ENCODE data around the gene PSME3IP1.

Gene PSME3IP1

DNA sequence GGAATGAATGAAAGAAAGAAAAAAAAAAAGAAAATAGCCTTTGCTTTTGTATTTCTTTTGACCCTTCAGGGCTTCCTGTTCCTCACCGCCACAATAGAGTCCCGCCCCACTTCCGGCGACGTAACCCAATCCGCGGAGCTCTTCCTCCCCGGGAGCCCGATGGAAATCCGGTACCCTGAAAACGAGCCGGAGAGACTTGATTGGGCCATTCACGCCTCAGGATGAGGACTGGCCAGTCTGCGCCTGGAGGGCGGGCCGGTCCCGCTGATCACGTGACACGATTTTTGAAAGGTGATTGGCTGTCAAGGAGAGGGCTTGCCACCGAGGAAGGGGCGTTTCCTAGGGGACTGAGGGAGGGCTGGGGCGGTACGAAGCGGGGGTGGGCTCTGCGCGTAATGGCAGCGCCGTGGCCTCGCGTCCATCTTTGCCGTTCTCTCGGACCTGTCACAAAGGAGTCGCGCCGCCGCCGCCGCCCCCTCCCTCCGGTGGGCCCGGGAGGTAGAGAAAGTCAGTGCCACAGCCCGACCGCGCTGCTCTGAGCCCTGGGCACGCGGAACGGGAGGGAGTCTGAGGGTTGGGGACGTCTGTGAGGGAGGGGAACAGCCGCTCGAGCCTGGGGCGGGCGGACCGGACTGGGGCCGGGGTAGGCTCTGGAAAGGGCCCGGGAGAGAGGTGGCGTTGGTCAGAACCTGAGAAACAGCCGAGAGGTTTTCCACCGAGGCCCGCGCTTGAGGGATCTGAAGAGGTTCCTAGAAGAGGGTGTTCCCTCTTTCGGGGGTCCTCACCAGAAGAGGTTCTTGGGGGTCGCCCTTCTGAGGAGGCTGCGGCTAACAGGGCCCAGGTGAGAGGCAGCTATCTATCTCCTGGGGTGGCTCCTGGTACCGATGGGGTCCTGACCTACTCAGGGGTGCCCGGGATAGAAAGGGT is at the start of gene PSME3IP1, which contains the start of gene RSPRY1:
Gene PSME3IP1 (minus strand): TSS at position 95 of the 927 bp plus-strand sequence. CDS start 12,185 bp downstream, outside the sequence.
Gene RSPRY1 (plus strand): TSS at position 385 of the 927 bp plus-strand sequence. CDS start 18,330 bp downstream, outside the sequence.
- H3K27me3 Mint-ChIP-seq, result no peaks in the 10 kb centered on the region
- ATAC-seq (replicated peaks; ENCODE audit: extremely low read depth, poor library complexity, severe bottlenecking) (peak; percentile 89), DNase-seq (ENCODE audit: low spot score in 2 of 2) (peak; percentile 96 to 100)
- peak within 1 kb of the TSS; percentile 94 for H3K4me3 Mint-ChIP-seq
- peak within 1 kb of the TSS; percentile 98 for H3K27ac Mint-ChIP-seq (ENCODE audit: low read depth)
- peaks cover 13% of the 10 kb centered on the region for H3K36me3 Mint-ChIP-seq (ENCODE audit: insufficient read depth)
- H3K9me3 Mint-ChIP-seq, result no peaks in the 10 kb centered on the region
- H3K4me1 Mint-ChIP-seq, result peaks cover 56% of the 10 kb centered on the region

DNA sequence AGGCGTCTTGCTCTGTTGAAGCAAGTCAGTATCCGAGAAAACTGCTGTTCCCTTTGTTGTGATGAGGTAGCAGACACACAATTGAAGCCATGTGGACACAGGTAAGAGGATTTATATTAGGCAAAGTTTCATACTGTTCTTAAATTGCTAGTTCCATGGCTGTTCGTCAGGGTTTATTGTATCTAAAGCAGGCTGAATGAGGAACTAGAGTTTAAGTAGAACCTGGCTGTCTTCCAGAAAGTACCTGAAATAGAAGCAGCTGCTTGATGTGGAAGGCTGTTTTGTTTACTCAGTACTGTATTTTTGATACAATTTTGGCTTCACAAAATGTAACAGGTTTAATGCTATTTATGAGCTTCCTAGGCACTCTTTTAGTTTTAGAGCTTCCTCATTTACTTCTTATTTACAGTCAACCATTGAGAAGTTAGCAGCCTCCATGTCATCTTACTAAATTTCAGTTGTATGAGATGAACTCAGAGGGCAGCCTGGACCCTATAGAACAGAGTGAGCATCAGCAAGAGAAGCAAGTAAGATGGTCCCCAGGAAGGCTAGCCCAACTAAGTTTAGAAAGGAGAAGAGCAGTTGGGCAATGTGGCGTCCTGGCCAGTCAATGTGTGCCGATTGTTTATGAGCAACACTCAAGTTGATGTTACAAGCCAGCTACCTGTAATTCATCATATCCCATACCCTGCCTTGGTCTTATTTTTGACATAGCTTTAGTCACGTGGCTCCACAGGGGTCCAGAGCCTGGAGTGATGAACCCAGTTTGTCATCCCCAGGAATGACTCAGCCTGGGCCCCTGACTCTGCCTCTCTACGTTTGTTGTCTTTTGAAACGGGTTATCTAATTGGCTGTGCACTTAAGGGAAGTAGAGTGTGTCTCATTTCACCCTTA is 49.5 kb upstream of the PSME3IP1 start:
- H3K4me3 Mint-ChIP-seq, result no peak overlapping the region
- peak overlapping the region; percentile 68 for H3K27ac Mint-ChIP-seq (ENCODE audit: low read depth)
- H3K9me3 Mint-ChIP-seq, result no peaks in the 10 kb centered on the region
- no peaks in the 10 kb centered on the region for H3K27me3 Mint-ChIP-seq
- DNase-seq (ENCODE audit: low spot score in 2 of 2), result no peak
- ATAC-seq (replicated peaks; ENCODE audit: extremely low read depth, poor library complexity, severe bottlenecking), result no peak
- H3K4me1 Mint-ChIP-seq, result peaks cover 7% of the 10 kb centered on the region
- peaks cover 39% of the 10 kb centered on the region for H3K36me3 Mint-ChIP-seq (ENCODE audit: insufficient read depth)

- Mint-ChIP-seq H3K36me3 (ENCODE audit: insufficient read depth) (peaks cover 42% of the 10 kb centered on the region), H3K4me3 (no peak overlapping the region), H3K27me3 (no peaks in the 10 kb centered on the region), H3K27ac (ENCODE audit: low read depth) (no peak overlapping the region), H3K9me3 (no peaks in the 10 kb centered on the region), H3K4me1 (peaks cover 7% of the 10 kb centered on the region)
- ATAC-seq (replicated peaks; ENCODE audit: extremely low read depth, poor library complexity, severe bottlenecking), result no peak
- no peak for DNase-seq (ENCODE audit: low spot score in 2 of 2)
These were observed 48.9 kb upstream of the PSME3IP1 start for GRCh38 chr16:57234707-57235092.

- Mint-ChIP-seq H3K9me3 (no peaks in the 10 kb centered on the region), H3K27ac (ENCODE audit: low read depth) (no peak overlapping the region), H3K27me3 (no peaks in the 10 kb centered on the region), H3K4me3 (no peak overlapping the region), H3K36me3 (ENCODE audit: insufficient read depth) (peaks cover 45% of the 10 kb centered on the region), H3K4me1 (peaks cover 7% of the 10 kb centered on the region)
- no peak for ATAC-seq (replicated peaks; ENCODE audit: extremely low read depth, poor library complexity, severe bottlenecking)
- no peak for DNase-seq (ENCODE audit: low spot score in 2 of 2)
These were observed 48.3 kb upstream of the PSME3IP1 start for GRCh38 chr16:57233944-57234706.

DNA sequence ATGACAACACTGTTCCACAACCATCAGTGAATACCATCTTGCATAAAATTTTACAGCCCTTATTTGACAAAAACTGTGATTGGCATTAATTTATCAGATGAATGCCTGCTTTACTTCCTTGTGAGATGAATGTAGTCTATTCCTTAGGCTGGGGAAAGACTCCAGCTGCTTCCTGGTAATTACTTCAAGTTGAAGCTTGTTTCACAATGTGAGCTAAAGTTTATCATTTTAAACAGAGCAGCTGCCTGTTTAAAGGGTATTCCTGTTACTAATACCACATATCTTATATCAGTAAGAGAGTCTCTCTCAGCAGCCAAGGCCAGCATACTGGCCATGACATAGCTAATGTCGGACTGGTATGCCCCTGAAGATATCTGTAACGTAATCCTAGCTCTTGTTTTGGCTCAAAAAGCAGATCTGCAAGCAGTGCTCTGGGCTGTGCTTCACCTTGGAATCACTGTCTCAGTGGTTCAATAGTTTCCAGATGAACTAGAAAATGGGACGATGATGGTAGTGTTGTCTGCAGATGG is 46.0 kb upstream of the PSME3IP1 start:
- no peak overlapping the region for H3K4me3 Mint-ChIP-seq
- peaks cover 54% of the 10 kb centered on the region for H3K36me3 Mint-ChIP-seq (ENCODE audit: insufficient read depth)
- no peak for DNase-seq (ENCODE audit: low spot score in 2 of 2)
- H3K27ac Mint-ChIP-seq (ENCODE audit: low read depth), result no peak overlapping the region
- no peak for ATAC-seq (replicated peaks; ENCODE audit: extremely low read depth, poor library complexity, severe bottlenecking)
- no peaks in the 10 kb centered on the region for H3K27me3 Mint-ChIP-seq
- peaks cover 7% of the 10 kb centered on the region for H3K4me1 Mint-ChIP-seq
- no peaks in the 10 kb centered on the region for H3K9me3 Mint-ChIP-seq

DNA sequence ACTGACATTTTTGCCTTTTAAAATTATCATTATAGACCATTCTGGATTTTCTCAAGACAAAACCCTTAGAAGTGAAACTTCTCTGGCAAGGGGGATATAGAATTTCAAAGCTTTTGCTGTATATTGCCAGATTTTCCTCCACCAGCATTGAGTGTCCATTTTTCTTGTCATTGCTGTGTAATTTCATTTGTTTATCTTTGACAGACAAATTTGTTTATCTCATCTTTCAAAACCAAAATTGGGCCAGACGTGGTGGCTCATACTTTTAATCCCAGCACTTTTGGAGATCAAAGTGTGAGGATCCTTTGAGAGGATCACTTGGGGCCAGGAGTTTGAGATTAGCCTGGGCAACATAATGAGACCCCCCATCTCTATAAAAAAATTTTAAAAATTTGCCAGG is 43.2 kb upstream of the PSME3IP1 start:
- H3K4me3 Mint-ChIP-seq, result no peak overlapping the region
- H3K9me3 Mint-ChIP-seq, result no peaks in the 10 kb centered on the region
- DNase-seq (ENCODE audit: low spot score in 2 of 2) (no peak), ATAC-seq (replicated peaks; ENCODE audit: extremely low read depth, poor library complexity, severe bottlenecking) (no peak)
- no peak overlapping the region for H3K27ac Mint-ChIP-seq (ENCODE audit: low read depth)
- H3K36me3 Mint-ChIP-seq (ENCODE audit: insufficient read depth), result peaks cover 46% of the 10 kb centered on the region
- no peaks in the 10 kb centered on the region for H3K27me3 Mint-ChIP-seq
- H3K4me1 Mint-ChIP-seq, result peaks cover 4% of the 10 kb centered on the region

DNA sequence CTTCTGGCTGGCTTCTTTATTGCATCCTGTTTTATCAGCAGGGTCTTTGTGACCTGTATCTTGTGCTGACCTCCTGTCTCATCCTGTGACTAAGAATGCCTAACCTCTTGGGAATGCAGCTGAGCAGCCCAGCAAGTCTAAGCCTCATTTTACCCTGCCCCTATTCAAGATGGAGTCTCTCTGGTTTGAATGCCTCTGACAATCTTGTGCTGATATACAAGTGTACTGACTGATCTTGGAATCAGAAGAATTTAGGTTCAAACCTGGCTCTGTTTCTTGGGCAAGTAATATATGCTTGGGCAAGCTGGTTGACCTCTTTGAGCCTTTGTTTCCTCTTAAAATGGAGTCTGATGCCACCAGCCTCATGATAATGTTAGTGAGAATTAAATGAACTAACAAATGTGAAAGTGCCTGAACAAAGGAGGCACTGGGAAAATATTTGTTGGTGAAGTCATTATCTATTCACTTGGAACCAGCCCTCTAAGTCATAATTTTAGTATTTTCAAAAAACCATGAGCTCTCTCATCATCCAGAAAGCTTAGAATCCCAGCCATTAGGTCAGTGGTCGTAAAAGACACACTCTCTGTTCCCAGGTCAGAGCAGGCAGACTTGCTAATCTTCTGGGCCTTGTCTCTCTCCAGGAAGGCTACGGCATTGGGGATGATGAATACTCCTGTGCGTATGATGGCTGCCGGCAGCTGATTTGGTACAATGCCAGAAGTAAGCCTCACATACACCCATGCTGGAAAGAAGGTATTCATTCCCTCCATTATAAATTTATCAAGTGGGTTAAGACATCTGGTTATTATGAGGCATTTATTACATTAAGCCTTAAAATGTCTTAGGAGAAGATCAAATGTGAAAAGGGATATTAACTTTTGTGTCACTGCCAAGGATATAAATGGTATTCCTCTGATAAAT is 41.1 kb upstream of the PSME3IP1 start:
- Mint-ChIP-seq H3K27me3 (no peaks in the 10 kb centered on the region), H3K4me3 (no peak overlapping the region), H3K4me1 (no peaks in the 10 kb centered on the region), H3K9me3 (no peaks in the 10 kb centered on the region), H3K27ac (ENCODE audit: low read depth) (no peak overlapping the region), H3K36me3 (ENCODE audit: insufficient read depth) (peaks cover 57% of the 10 kb centered on the region)
- DNase-seq (ENCODE audit: low spot score in 2 of 2), result no peak
- no peak for ATAC-seq (replicated peaks; ENCODE audit: extremely low read depth, poor library complexity, severe bottlenecking)

- H3K9me3 Mint-ChIP-seq, result no peaks in the 10 kb centered on the region
- H3K27ac Mint-ChIP-seq (ENCODE audit: low read depth), result no peak overlapping the region
- DNase-seq (ENCODE audit: low spot score in 2 of 2) (no peak), ATAC-seq (replicated peaks; ENCODE audit: extremely low read depth, poor library complexity, severe bottlenecking) (no peak)
- H3K36me3 Mint-ChIP-seq (ENCODE audit: insufficient read depth), result peaks cover 52% of the 10 kb centered on the region
- no peaks in the 10 kb centered on the region for H3K4me1 Mint-ChIP-seq
- no peak overlapping the region for H3K4me3 Mint-ChIP-seq
- no peaks in the 10 kb centered on the region for H3K27me3 Mint-ChIP-seq
These were observed 40.1 kb upstream of the PSME3IP1 start for GRCh38 chr16:57225978-57226377.

GRCh38 chr16:57224651-57225335 is 39.0 kb upstream of the PSME3IP1 start:
- ATAC-seq (replicated peaks; ENCODE audit: extremely low read depth, poor library complexity, severe bottlenecking) (no peak), DNase-seq (ENCODE audit: low spot score in 2 of 2) (no peak)
- Mint-ChIP-seq H3K4me3 (no peak overlapping the region), H3K9me3 (no peaks in the 10 kb centered on the region), H3K27me3 (no peaks in the 10 kb centered on the region), H3K36me3 (ENCODE audit: insufficient read depth) (peaks cover 41% of the 10 kb centered on the region), H3K27ac (ENCODE audit: low read depth) (no peak overlapping the region), H3K4me1 (no peaks in the 10 kb centered on the region)

DNA sequence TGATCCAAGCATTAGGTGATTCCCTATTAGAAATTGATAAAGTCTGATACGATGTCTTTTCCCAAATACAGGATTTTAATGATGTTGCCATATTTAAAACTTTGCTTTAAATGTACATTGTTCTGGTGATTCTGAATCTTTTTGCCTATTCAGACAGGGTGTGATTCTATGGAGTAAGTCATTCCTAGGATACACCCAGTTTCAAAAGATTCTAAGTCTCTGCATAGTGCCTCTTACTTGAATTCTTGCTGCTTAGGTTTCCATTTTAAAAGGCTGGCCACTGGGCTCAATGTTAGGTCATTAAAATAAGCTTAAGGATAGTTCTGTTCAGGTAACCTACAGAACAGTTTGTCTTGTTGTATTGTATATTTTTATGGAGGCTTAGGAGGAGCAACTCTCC is 37.2 kb upstream of the PSME3IP1 start:
- ATAC-seq (replicated peaks; ENCODE audit: extremely low read depth, poor library complexity, severe bottlenecking) (no peak), DNase-seq (ENCODE audit: low spot score in 2 of 2) (no peak)
- no peaks in the 10 kb centered on the region for H3K4me1 Mint-ChIP-seq
- peaks cover 36% of the 10 kb centered on the region for H3K36me3 Mint-ChIP-seq (ENCODE audit: insufficient read depth)
- peaks cover 5% of the 10 kb centered on the region for H3K9me3 Mint-ChIP-seq
- H3K27me3 Mint-ChIP-seq, result no peaks in the 10 kb centered on the region
- H3K4me3 Mint-ChIP-seq, result no peak overlapping the region
- no peak overlapping the region for H3K27ac Mint-ChIP-seq (ENCODE audit: low read depth)

- Mint-ChIP-seq H3K27ac (ENCODE audit: low read depth) (no peak overlapping the region), H3K36me3 (ENCODE audit: insufficient read depth) (peaks cover 41% of the 10 kb centered on the region), H3K9me3 (peaks cover 16% of the 10 kb centered on the region), H3K4me1 (peaks cover 5% of the 10 kb centered on the region), H3K27me3 (no peaks in the 10 kb centered on the region), H3K4me3 (no peak overlapping the region)
- ATAC-seq (replicated peaks; ENCODE audit: extremely low read depth, poor library complexity, severe bottlenecking) (no peak), DNase-seq (ENCODE audit: low spot score in 2 of 2) (no peak)
These were observed 31.1 kb upstream of the PSME3IP1 start for GRCh38 chr16:57216968-57217367.

Data from central memory CD8-positive, alpha-beta T cell (primary cell).